Astrocyte (in vitro differentiated cells and primary cell): Measurements from ENCODE around the gene DIP2C. TPM values are rescaled to one million over a fixed set of nuclear protein-coding genes. Genes with fewer than 3 reads are reported as not detected.

Source experiments
- DNase-seq: peaks from one replicate; pipeline ENCODE4 v3.0.0-alpha.2; 2010; ENCODE audit warnings: low read depth
- FAIRE-seq: peaks from 2 replicates; lab custom pipeline; 2011; peaks lifted over from hg19 to GRCh38; lab: Jason Lieb, UNC
- H2AFZ ChIP-seq: 2 replicates; pipeline ENCODE4 v1.6.0; 2012; ENCODE audit warnings: low read depth, low read length, inconsistent platforms
- H3K27ac ChIP-seq: 2 replicates; pipeline ENCODE4 v1.5.1; 2011; ENCODE audit warnings: low read depth, low read length, inconsistent platforms
- H3K27me3 ChIP-seq: 2 replicates; pipeline ENCODE4 v1.6.0; 2011; ENCODE audit warnings: low read length, inconsistent platforms; ENCODE audit not compliant: insufficient read depth
- H3K36me3 ChIP-seq: 2 replicates; pipeline ENCODE4 v1.5.1; 2011; ENCODE audit warnings: low read length, inconsistent platforms; ENCODE audit not compliant: insufficient read depth
- H3K4me1 ChIP-seq: 2 replicates; pipeline ENCODE4 v1.5.1; 2011; ENCODE audit warnings: low read length, inconsistent platforms; ENCODE audit not compliant: insufficient read depth
- H3K4me2 ChIP-seq: 2 replicates; pipeline ENCODE4 v1.6.0; 2012; ENCODE audit warnings: low read length, inconsistent platforms
- H3K4me3 ChIP-seq: 2 replicates; pipeline ENCODE4 v1.5.1; 2011; ENCODE audit warnings: low read depth, mild to moderate bottlenecking, low read length, inconsistent platforms; ENCODE audit not compliant: insufficient read depth
- H3K79me2 ChIP-seq: 2 replicates; pipeline ENCODE4 v1.6.0; 2012; ENCODE audit warnings: mild to moderate bottlenecking, low read length, inconsistent platforms; ENCODE audit not compliant: insufficient read depth
- H3K9ac ChIP-seq: 2 replicates; pipeline ENCODE4 v1.6.0; 2012; ENCODE audit warnings: mild to moderate bottlenecking, low read length, inconsistent platforms
- H3K9me3 ChIP-seq: 2 replicates; pipeline ENCODE4 v1.5.1; 2012; ENCODE audit warnings: low read depth, mild to moderate bottlenecking, low read length, inconsistent platforms; ENCODE audit not compliant: insufficient read depth
- H4K20me1 ChIP-seq: 2 replicates; pipeline ENCODE4 v1.6.0; 2012; ENCODE audit warnings: low read length, inconsistent platforms; ENCODE audit not compliant: insufficient read depth
- H3K27ac Mint-ChIP-seq: one replicate; pipeline ENCODE4 v1.8.0; 2021; ENCODE audit warnings: mild to moderate bottlenecking, mixed read lengths; ENCODE audit not compliant: unreplicated experiment
- H3K27me3 Mint-ChIP-seq: one replicate; pipeline ENCODE4 v1.8.0; 2021; ENCODE audit warnings: low read depth, mixed read lengths; ENCODE audit not compliant: unreplicated experiment
- H3K36me3 Mint-ChIP-seq: one replicate; pipeline ENCODE4 v1.8.0; 2021; ENCODE audit warnings: low read depth, mixed read lengths; ENCODE audit not compliant: unreplicated experiment
- H3K4me1 Mint-ChIP-seq: one replicate; pipeline ENCODE4 v1.8.0; 2021; ENCODE audit warnings: low read depth, mixed read lengths; ENCODE audit not compliant: unreplicated experiment
- H3K4me3 Mint-ChIP-seq: one replicate; pipeline ENCODE4 v1.8.0; 2021; ENCODE audit warnings: mild to moderate bottlenecking, moderate library complexity, mixed read lengths; ENCODE audit not compliant: unreplicated experiment
- H3K9me3 Mint-ChIP-seq: one replicate; pipeline ENCODE4 v1.8.0; 2021; ENCODE audit warnings: mild to moderate bottlenecking, mixed read lengths; ENCODE audit not compliant: unreplicated experiment
- EZH2 ChIP-seq: IDR thresholded peaks from 2 replicates; pipeline ENCODE4 v1.6.1; 2012; ENCODE audit warnings: mild to moderate bottlenecking, low read length, inconsistent platforms; ENCODE audit not compliant: insufficient read depth
- total RNA-seq: library from RNA; stranded (reverse); gene quantifications from 2 replicates; pipeline ENCODE4 v1.2.1, GENCODE V29; 2021
- TF ChIP-seq, protein P1 (sequence below): IDR thresholded peaks from 2 replicates; pipeline ENCODE4 v1.5.1; 2011; ENCODE audit warnings: low read depth, mild to moderate bottlenecking, inconsistent platforms, low read length, moderate library complexity; ENCODE audit not compliant: insufficient read depth

Gene DIP2C
- total RNA-seq, 1 donor from 2014 or later = 27.3 TPM

DNA sequence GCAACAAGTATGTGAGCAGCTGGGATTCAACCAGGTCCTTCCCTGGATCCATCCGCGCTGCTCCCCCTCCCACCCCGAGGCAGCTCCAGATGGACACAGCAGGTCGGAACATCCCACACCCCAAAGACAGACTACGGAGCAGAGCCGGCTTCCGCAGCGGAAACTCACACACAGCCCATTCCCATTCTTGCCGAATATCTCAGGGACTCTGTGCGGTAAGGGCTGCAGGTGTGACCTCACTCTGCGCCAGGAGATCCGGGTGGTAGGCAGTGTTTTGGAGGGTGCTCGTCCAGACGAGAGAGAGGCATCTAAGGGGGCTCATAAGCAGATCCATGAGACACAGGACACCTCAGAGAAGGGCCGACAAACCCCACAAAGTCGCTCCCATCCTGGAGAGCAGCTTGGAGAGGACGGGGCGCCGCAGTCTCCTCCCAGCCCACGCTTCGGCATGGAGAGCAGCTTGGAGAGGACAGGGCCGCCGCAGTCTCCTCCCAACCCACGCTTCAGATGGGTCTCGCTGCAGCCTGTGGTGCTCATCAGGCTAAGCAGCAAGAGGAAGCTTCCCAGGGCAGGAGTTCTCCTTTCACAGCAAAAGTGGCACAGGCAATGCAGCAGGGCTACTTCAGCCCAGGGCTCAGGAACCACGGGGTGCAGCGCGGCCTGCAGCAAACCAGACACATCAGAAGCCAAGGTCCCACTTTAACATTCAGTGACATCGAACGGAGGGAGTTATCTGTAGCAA is 179.9 kb downstream of the DIP2C start:
- H3K36me3 Mint-ChIP-seq = peaks cover 29% of the 10 kb centered on the region
- FAIRE-seq (no peak), DNase-seq (no peak)
- Histone ChIP-seq H4K20me1 (peaks cover 74% of the 10 kb centered on the region), H3K4me1 (peaks cover 3% of the 10 kb centered on the region), H3K4me3 (no peak overlapping the region), H3K27me3 (no peaks in the 10 kb centered on the region), H3K27ac (no peak overlapping the region), H3K36me3 (no peaks in the 10 kb centered on the region), H3K9ac (no peak overlapping the region), H3K9me3 (no peaks in the 10 kb centered on the region), H3K79me2 (peaks cover 74% of the 10 kb centered on the region), H2AFZ (no peak overlapping the region), H3K4me2 (no peak overlapping the region)
- TF ChIP-seq, protein P1, sequence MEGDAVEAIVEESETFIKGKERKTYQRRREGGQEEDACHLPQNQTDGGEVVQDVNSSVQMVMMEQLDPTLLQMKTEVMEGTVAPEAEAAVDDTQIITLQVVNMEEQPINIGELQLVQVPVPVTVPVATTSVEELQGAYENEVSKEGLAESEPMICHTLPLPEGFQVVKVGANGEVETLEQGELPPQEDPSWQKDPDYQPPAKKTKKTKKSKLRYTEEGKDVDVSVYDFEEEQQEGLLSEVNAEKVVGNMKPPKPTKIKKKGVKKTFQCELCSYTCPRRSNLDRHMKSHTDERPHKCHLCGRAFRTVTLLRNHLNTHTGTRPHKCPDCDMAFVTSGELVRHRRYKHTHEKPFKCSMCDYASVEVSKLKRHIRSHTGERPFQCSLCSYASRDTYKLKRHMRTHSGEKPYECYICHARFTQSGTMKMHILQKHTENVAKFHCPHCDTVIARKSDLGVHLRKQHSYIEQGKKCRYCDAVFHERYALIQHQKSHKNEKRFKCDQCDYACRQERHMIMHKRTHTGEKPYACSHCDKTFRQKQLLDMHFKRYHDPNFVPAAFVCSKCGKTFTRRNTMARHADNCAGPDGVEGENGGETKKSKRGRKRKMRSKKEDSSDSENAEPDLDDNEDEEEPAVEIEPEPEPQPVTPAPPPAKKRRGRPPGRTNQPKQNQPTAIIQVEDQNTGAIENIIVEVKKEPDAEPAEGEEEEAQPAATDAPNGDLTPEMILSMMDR = no peak
- no peak for TF ChIP-seq EZH2
- H3K27ac Mint-ChIP-seq = no peak overlapping the region
- no peaks in the 10 kb centered on the region for H3K9me3 Mint-ChIP-seq
- H3K4me3 Mint-ChIP-seq = no peak overlapping the region
- peaks cover 16% of the 10 kb centered on the region for H3K4me1 Mint-ChIP-seq
- H3K27me3 Mint-ChIP-seq = no peaks in the 10 kb centered on the region

DNA sequence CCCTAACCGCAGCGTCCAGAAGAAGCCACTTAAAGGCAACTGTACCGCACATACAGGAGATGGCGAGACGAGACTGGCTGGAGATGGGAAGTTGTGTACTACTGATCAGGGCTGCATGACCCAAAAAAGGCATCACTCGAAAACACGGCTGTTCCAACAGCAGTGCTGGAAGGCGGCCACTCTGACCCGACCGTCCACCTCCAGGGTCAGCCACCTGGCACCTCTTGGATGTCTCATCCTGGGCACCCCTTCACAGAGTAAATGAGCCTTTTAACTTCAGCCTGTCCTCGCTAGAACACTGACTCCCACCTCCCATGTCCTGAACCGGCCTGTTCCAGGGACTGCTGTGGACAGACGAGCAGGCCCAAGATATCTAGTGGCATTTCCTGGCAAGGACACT is 180.7 kb downstream of the DIP2C start:
- no peaks in the 10 kb centered on the region for H3K27me3 ChIP-seq
- peaks cover 3% of the 10 kb centered on the region for H3K4me1 ChIP-seq
- DNase-seq = no peak
- peaks cover 73% of the 10 kb centered on the region for H3K79me2 ChIP-seq
- no peak overlapping the region for H3K27ac ChIP-seq
- peaks cover 25% of the 10 kb centered on the region for H3K36me3 Mint-ChIP-seq
- H3K27me3 Mint-ChIP-seq = no peaks in the 10 kb centered on the region
- no peaks in the 10 kb centered on the region for H3K9me3 ChIP-seq
- no peak overlapping the region for H2AFZ ChIP-seq
- no peak for TF ChIP-seq EZH2
- TF ChIP-seq, protein P1 = no peak
- peaks cover 74% of the 10 kb centered on the region for H4K20me1 ChIP-seq
- H3K9me3 Mint-ChIP-seq = no peaks in the 10 kb centered on the region
- no peaks in the 10 kb centered on the region for H3K36me3 ChIP-seq
- no peak overlapping the region for H3K27ac Mint-ChIP-seq
- H3K4me3 Mint-ChIP-seq = no peak overlapping the region
- no peak overlapping the region for H3K4me3 ChIP-seq
- H3K9ac ChIP-seq = no peak overlapping the region
- H3K4me2 ChIP-seq = no peak overlapping the region
- peaks cover 16% of the 10 kb centered on the region for H3K4me1 Mint-ChIP-seq
- no peak for FAIRE-seq

DNA sequence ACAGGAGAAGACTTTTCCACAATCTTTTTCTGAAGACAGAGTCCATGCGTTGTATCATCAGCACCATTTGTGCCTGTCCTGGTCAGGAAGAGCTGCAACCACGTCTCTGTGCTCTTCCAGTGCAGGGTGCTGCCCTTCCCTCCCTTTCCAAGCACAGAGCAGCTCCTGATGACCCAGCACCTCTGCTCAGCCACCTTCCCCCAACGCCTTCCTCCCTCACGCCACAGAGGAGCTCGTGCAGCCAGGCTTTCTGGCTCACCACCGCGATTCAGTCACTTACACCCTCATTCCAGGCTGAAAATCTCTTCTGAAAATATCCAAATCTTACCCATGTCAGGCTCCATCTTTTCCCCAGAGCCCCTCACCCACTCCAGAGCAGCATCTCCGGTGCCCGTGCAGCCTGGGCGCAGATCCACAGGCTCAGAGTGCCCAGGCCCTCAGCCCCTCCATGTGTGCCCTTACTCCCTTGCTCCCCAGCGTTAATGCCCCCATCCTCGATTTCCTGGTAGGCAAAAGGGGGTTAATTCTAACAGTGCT is 181.5 kb downstream of the DIP2C start:
- peaks cover 80% of the 10 kb centered on the region for H3K79me2 ChIP-seq
- peaks cover 81% of the 10 kb centered on the region for H4K20me1 ChIP-seq
- no peaks in the 10 kb centered on the region for H3K36me3 ChIP-seq
- H3K9ac ChIP-seq = no peak overlapping the region
- Mint-ChIP-seq H3K27ac (no peak overlapping the region), H3K27me3 (no peaks in the 10 kb centered on the region), H3K9me3 (peaks cover 2% of the 10 kb centered on the region), H3K4me1 (peaks cover 12% of the 10 kb centered on the region), H3K4me3 (no peak overlapping the region), H3K36me3 (peaks cover 21% of the 10 kb centered on the region)
- H3K4me2 ChIP-seq = no peak overlapping the region
- DNase-seq = no peak
- no peaks in the 10 kb centered on the region for H3K27me3 ChIP-seq
- FAIRE-seq = no peak
- H2AFZ ChIP-seq = no peak overlapping the region
- peaks cover 3% of the 10 kb centered on the region for H3K4me1 ChIP-seq
- H3K9me3 ChIP-seq = no peaks in the 10 kb centered on the region
- no peak overlapping the region for H3K27ac ChIP-seq
- TF ChIP-seq, protein P1 = no peak
- TF ChIP-seq EZH2 = no peak
- H3K4me3 ChIP-seq = no peak overlapping the region
